ENCODE results near the gene PLEKHB2.
"Not testable (repeated sequence)": the region's sequence is repeated elsewhere in the genome, so short reads cannot be mapped to it uniquely, and the experiment has no call there.

Gene PLEKHB2

GRCh38 chr2:131146749-131147148 is 41.6 kb downstream of the PLEKHB2 start:
- no peak for DNase-seq

- peak; percentile 7 for DNase-seq
Measured at GRCh38 chr2:131148426-131148825, 43.3 kb downstream of the PLEKHB2 start.

- DNase-seq: not testable (repeated sequence)
Measured at GRCh38 chr2:131150109-131150508, 45.0 kb downstream of the PLEKHB2 start.

- DNase-seq: no peak
Measured at GRCh38 chr2:131151398-131151797, 46.3 kb downstream of the PLEKHB2 start.

- no peak for DNase-seq
Measured at GRCh38 chr2:131152074-131152473, 46.9 kb downstream of the PLEKHB2 start.

- no peak for DNase-seq
Measured at GRCh38 chr2:131153529-131153928, 48.4 kb downstream of the PLEKHB2 start.

GRCh38 chr2:131154071-131154531 is 49.0 kb downstream of the PLEKHB2 start:
- DNase-seq: peak; percentile 68

- DNase-seq: no peak
Measured at GRCh38 chr2:131154647-131155046, 49.5 kb downstream of the PLEKHB2 start.

GRCh38 chr2:131155208-131155855 is 50.2 kb downstream of the PLEKHB2 start:
- DNase-seq: no peak

GRCh38 chr2:131156452-131157149 is 51.5 kb downstream of the PLEKHB2 start:
- peak; percentile 19 for DNase-seq

GRCh38 chr2:131165562-131165961 is 60.4 kb downstream of the PLEKHB2 start:
- DNase-seq: not testable (repeated sequence)

GRCh38 chr2:131168538-131168937 is 63.4 kb downstream of the PLEKHB2 start:
- no peak for DNase-seq

- DNase-seq: not testable (repeated sequence)
Measured at GRCh38 chr2:131178050-131178449, 72.9 kb downstream of the PLEKHB2 start.

- not testable (repeated sequence) for DNase-seq
Measured at GRCh38 chr2:131178721-131179418, 73.7 kb downstream of the PLEKHB2 start.

GRCh38 chr2:131181451-131181850 is 76.3 kb downstream of the PLEKHB2 start:
- DNase-seq: not testable (repeated sequence)

- DNase-seq: not testable (repeated sequence)
Measured at GRCh38 chr2:131193421-131193820, 88.3 kb downstream of the PLEKHB2 start.

GRCh38 chr2:131196186-131196585 is 91.0 kb downstream of the PLEKHB2 start:
- not testable (repeated sequence) for DNase-seq

Data from NCI-H146 (cell line).